NCI-H1048 (cell line): ENCODE results near the gene ADGRL3.
"Not testable (repeated sequence)": the region's sequence is repeated elsewhere in the genome, so short reads cannot be mapped to it uniquely, and the experiment has no call there.

ENCODE experiments used
- DNase-seq: peaks from one replicate; lab custom pipeline; 2025; lab: John Stamatoyannopoulos, UW

The ADGRL3 gene

DNA sequence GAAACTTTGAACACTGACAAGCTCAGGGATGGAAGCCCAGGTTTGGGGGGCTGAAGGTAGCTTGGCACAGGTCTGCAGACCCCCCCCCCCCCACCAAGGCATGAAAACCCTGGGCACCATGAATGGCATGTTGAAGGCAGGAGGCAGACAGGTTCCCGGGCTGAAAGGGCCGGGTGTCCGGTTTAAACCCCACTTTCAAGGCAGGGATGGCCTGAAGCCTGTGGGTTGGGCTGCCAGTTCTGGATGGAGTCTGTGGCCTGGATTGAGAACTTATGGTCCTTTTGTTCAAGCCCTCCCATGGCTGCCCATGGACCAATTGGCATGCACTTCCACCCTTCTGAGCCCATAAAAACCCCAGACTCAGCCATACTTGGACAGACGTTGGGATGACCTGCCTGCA lies 616.9 kb downstream of the ADGRL3 start:
- DNase-seq = no peak

DNA sequence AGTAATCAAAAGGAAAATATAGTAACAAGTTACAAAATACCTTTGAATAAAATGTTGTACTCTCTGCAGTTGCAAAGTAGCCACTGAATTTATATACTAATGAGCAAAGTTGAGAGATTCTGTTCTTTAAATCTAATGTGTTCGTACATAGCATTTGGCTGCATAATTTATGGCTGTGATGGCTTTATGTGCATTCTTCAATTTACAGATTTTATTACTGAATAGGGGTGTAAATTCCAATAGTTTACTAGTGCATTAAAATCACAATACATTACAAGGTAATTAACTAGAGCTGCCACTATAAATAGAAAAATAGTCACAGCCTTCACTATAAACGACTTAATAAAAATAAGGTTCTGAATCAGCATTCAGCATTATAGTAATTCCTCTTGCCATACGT lies 620.0 kb downstream of the ADGRL3 start:
- no peak for DNase-seq

DNA sequence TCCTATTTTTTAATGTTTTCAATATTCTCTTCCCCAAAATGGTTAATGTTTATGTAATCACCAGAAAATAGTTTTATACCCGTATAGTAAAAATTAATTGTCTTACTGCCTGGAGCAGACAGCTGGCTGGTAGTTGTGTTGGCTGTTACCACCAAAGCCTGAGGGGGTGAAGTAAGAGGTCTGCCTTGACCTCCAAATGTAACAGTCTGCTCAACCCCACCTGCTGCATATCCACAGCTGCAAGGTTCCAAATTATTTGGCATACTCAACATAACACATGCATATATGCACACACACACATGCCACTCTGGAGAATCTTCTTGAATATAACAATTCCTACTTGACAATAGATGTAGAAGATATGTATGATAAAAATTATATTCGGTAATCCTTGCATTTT lies 624.3 kb downstream of the ADGRL3 start:
- DNase-seq = no peak

DNA sequence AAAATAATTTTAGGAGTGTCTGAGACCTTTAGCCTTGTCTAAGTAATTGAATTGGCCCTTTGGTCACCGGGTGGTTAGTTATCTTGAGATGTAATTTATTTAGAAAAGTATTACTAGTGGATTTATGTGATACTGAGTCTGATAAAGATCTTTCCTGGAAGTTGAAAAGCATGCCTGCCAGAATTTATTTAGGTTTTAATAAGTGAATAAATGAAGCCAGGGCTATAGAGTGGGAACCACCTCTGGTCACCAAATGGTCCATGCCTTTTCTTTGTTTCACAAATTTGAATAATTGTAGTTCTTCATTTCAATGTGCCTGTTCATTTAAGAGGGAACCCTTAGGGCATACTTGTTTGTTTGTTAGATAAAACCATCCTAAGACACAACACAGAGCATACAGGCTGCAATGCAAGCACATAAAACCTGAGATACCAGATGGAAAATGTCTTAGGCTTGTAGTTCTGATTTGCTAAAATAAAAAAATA lies 627.8 kb downstream of the ADGRL3 start:
- DNase-seq = no peak

DNA sequence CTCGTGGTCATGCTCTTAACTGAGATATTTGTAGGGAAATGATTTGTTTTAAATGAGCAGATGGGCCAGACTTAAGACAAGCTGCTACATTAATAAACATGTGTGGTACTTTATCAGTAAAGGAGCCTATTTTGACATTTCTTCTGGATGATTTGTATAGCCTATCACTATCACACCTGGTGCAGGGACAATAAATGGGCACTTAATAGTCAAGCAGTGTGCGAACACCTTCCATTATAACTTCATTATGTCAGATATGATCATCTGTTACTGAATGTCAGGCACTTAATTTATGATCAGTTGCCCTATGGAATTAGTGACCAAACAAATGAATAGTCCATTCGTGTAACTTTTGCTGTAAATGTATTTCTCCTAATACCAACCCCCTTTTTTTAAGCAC lies 628.8 kb downstream of the ADGRL3 start:
- no peak for DNase-seq

DNA sequence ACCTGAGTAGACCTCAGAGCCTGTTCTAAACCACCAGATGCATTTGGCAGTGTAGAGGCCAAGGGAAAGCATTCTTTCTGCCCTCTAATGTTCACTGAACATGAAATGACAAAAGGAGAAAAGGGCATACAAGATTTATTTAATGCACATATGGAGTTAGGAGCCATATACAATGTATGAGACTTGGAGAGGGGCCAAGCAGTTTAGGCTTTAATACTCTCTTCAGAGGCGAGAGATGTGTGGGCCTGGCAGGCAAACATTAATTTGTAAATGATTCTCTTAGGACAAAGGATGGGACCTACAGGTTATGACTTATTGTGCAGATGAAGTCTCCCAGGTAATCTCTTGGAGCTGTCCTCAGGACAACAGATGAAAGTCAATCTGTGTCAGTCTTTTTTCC lies 631.9 kb downstream of the ADGRL3 start:
- no peak for DNase-seq

DNA sequence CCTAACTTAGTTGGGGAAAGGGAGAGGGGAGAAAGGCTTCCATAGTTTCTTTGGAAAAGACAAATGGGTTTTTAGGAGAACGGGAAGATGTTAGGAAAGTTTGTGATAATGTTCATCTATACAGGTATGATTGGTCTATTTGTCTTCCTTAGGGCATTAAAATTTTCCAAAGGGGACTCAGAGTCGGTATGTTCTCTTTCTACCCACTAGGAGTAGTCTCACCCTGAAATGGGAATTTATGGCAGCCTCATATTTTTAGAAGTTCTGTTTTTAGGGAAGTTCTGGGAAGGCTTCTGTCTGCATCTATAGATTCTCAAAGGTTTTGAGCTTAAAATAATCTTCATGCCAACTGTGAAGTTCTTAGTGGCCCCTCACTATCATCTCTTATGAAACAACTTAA lies 637.3 kb downstream of the ADGRL3 start:
- DNase-seq = no peak

DNA sequence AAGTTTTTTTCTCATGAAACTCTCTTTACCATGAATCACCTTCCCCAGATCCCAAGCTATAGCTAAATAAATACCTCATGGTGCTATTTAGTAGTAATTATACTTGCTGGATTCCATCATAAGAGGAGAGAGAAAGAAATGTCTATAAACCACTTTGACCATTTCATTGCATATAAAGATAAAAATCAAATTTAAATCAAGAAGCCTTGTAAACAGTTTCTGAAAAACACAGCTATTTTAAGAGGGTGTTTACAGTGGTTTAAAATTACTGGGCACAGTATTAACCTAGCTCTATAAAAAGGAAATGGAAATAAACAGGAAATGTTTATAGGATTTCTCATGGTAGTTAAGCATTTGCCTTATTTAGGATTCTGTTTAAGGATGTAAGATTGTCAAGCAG lies 637.9 kb downstream of the ADGRL3 start:
- no peak for DNase-seq

DNA sequence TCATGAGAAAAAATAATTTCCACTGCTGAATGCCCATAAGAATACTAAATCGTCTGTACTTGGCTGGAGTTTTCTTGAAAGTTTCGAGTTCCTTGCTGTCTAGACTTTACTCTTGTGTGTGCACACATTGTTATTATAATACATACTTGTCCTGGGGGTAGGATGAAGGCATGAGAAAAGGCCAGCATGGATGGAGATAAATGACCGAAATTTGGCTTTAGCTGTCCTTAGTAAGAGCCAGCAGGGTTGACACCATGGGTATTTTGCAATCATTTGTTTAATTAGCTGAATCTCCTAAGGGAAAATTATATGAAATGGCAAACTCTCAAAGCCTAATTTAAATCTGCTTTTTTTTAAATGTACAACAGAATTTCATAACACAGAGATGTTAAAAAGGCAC lies 641.6 kb downstream of the ADGRL3 start:
- no peak for DNase-seq

DNA sequence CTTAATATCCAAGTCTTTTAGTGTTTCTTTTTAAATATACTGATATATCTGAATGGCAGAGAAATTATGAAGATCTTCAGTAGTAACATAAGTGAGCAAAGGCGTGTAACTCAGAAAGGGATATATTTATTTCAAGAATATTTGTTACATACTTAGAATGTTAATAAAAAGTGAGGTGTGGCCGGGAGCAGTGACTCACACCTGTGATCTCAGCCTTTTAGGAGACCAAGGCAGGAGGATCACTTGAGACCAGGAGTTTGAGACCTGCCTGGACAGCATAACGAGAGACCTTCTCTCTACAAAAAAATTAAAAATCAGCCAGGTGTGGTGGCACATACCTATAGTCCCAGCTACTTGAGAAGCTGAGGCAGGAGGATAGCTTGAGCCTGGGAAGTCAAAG lies 651.0 kb downstream of the ADGRL3 start:
- DNase-seq = no peak

DNA sequence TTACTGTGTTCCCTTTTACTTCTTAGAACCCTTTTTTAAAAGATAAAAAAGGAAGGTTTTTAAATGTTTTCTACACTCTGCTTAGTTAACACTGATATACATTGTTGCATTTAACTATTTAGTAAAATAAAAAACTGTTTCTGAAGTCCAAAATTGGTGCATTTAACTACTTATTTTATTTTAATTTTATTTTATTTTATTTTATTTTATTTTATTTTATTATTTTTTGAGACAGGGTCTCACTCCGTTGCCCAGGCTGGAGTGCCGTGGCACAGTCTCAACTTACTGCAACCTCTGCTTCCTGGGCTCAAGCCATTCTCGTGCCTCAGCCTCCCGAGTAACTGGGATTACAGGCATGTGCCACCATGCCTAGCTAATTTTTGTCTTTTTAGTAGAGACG lies 652.0 kb downstream of the ADGRL3 start:
- DNase-seq = not testable (repeated sequence)

DNA sequence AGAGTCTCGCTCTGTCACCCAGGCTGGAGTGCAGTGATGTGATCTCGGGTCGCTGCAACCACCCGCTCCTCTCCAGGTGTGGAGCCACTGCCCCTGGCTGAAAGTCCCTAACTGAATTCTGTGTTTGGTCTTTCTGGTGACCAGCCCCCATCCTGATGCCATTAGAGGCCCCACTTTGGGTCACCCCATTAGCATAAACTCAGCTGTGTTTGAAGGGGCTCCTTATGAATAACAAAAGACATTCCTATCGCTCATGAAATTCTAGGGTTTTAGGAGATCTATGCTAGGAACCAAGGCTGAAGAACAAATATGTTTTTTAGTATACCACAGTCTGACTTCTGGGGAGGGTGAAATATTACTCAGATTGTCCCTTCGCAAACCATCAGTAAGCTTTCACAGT lies 652.9 kb downstream of the ADGRL3 start:
- DNase-seq = no peak

DNA sequence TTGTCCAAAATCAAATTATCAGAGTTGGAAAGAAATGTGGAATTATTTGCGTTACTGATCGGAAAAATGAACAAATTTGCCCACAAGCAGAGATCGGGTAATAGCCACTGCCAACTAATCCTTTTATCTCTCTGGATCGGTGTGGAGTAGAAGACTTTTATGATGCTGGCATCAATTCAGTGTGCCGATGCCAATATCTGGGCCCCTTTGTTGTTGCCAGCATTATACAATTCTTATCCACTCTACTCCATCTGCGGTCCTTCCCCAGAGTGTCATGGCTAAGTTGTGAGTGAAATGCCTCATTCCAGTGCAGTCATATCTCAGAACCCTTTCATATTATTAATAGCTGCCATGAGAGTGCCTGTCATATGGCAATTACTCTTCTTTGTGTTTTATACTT lies 660.2 kb downstream of the ADGRL3 start:
- no peak for DNase-seq

DNA sequence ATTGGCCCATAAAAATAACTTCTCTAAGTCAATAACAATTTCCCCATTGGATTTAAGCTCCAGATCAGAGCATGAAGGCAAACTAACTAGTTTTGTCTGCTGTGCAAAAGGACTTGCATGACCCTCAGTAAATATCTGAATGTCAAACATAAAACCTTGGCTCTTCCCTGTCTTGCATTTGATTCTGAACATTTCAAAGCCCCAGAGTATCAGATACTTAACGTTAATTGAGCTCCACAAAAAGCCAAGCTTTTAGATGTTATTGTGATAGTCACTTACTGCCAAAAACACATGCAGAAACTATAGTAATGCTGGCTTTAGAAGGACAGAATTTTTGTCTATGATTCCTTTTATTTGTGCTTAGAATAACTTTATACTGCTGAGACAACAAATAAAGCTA lies 664.2 kb downstream of the ADGRL3 start:
- DNase-seq = no peak

DNA sequence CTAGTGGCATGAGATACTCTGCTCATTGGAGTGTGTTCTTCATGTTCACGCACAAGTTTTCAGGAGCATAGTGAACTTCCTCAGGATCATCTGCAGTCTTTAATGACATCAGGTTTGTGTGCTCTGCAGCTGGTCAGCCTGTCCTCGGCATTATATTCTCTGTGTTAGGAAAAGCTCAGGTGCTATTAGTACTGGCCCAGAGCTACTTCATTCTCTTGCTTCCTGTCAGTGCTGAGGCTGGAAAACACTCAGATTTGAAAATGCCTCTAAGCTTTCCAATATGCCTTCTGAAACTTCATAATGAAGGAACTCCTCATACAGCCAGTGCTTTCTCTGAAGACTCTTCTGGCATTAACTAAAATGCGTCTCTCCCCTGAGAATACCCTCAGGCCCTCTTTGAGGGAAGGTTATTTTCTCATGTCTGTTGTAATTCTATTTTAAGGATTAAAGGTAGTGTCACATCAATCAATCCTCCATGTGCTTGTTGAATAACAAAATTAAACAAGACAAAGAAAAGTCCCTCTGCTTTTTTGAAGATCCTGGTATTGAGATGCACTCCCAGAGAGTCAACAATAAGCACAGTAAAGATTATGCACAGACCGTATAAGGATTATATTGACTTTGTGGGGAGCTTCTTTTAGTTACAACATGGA lies 666.4 kb downstream of the ADGRL3 start:
- no peak for DNase-seq

DNA sequence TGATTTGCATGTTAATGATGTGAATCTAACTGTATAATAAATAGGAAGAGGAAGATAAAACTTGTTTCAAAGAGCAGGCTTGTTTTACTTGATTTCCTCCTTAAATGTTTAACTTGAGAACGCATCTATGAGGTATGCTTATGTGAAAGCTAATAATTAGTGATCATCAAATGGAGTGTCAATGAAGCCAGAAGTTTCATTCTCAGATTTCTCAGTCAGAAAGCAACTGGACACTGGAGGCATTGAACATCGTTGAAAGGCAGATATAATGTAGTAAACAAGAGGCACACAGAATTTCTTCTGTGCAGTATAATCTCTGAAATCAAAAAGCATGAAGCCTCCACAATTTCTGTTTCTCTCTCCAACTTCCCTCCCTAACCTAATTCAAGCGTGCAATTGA lies 672.9 kb downstream of the ADGRL3 start:
- no peak for DNase-seq

DNA sequence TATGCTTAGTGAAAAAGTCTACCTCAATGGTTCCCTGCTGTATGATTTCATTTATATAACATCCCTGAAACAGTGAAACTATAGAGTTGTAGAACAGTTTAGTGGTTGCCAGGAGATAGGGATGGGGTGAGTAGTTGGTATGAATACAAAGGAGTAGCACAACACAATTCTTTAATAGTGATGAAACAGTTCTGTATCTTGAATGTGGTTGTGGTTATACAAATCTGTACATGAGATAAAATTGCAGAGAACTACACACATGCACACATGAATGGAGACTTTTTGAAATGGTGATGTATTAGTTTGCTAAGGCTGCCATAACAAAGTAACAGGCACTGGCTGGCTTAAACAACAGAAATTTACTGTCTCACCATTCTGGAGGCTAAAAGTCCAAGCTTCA lies 677.1 kb downstream of the ADGRL3 start:
- no peak for DNase-seq

DNA sequence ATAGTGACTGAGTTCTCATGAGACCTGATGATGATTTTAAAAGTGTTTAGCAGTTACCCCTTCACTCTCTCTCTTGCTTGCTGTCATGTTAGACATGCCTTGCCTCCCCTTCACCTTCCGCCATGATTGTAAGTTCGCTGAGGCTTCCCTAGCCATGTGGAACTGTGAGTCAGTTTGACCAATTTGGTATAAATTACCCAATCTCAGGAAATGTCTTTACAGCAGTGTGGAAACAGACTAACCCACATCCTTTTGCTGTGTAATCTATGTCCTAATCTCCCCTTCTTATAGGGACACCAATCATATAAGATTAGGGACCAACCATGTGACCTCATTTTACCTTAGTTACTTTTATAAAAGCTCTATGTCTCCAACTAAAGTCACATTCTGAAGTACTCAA lies 677.8 kb downstream of the ADGRL3 start:
- no peak for DNase-seq

DNA sequence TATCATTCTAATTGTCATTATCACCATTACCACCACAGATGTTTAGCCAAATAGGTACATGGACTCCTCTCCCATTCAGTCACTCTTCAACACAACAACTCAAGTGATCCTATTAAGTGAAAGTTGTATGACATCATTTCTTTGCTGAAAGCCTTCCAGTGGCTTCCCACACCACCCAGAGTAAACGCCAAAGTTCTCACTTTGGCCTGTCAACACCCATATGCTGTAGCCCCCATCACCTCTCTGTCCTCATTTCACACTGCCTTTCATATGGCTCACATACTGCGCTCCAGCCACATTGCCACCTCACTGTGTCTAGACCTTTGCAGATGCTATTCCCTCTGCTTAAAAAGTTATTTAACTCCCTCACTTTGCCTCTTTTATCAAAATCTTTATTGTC lies 682.3 kb downstream of the ADGRL3 start:
- no peak for DNase-seq

DNA sequence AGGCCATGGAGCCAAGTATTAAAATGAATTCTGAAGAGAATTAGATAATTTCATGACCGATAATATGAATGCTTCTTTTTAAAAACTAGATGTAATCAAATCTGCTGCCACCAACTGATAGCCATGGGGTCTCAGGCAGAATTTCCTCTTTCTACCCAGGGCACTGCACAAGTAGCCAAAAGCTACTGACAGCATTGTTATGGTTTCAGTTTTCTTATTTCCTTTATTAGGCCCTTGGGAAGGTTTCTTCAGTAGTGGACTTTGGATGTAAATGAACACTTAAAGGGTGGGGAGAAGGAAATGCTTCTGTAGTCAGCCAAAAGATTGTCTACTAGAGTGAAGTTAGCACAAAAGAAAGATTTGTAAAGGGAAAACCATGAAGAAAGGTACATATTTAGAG lies 686.0 kb downstream of the ADGRL3 start:
- no peak for DNase-seq

DNA sequence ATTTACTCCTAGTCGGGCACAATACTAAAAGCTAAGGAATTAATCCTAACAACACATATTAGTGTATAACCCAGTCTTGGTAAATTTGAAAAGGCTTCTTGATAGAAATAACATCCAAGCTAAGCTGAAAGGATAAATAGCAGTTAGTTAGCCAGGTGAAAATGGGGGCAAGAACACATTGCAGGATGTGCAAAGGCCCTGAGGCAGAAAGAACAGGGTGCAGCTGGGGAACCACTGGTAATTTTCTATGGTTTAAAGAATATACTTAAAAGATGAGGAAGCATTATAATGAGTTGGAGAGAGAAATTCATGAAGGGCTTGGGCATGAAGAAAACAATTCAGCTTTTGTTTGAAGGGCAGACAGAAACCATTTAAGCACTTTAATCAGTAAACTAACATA lies 689.0 kb downstream of the ADGRL3 start:
- no peak for DNase-seq

DNA sequence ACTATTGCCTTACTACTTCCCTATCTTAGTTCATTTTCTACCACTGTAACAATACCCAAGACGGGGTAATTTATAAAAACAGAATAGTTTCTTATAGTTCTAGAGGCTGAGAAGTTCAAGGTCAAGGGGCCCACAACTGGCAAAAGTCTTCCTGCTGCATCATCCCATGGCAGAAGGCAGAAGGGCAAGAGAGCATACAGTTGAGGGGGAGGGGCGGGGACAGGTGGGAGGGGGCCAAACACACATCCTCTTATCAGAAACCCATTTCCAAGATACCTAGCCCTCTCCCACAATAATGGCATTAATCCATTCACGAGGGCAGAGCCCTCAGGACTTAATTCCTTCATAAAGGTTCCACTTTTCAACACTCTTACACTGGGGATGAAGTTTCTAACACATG lies 690.2 kb downstream of the ADGRL3 start:
- no peak for DNase-seq

DNA sequence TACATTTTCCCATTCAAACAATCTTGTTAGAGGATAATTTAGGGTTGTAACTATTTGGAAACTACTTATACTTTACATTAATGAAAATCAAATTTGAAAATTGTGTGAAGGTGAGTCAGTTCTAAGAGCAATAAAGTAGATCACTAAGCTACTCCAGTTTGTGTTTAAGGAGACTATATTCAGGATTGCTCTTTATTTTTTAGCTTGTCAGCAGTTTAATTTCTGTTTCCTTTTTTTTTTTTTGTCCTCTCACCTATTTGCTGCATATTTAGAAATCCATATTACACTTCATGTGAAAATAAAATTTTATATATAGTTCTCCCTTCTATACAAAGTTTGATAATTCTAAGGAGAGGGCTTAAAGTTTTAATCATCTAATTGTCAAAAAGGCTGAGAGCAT lies 691.8 kb downstream of the ADGRL3 start:
- no peak for DNase-seq

DNA sequence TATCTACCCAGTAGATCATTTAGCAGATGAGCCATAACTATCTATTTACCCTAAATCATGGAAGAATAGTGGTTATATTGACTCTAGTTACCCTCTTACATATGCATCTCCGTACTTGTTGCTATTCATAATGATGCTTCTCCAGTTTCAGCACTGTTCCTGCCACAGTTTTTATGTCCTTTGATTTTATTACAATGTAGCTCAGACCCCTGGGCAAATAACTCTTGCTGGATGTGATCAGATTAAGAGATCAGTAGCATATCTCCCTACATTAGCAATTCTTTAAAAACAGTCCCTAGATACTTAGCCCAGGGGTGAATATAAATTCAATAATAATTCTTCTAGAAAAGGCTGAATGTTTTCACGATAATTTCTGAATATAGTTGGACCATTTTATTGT lies 696.5 kb downstream of the ADGRL3 start:
- no peak for DNase-seq

DNA sequence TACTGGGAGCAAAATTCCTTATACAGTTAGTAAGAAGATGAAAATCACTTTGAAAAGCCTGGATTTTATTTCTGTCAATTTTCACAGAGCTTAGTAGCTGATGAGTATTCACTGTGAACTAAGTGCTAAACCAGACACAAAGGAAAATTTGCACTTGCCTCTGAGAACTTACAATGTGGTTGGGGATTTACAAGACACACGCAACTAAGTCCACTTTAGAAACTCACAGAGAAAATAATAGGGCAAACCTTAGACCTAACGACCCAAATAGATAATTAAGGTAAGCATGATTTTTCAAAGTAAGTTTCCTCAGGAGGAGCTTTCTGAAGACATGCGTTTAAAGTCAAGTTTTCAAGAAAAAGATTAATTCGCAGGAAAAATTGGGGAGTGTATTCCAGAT lies 708.9 kb downstream of the ADGRL3 start:
- no peak for DNase-seq
